Progenitor cell of endocrine pancreas (in vitro differentiated cells): ENCODE results near the gene FAM50B. TPM values are rescaled to one million over a fixed set of nuclear protein-coding genes. Genes with fewer than 3 reads are reported as not detected.

Experiments used
- DNase-seq: peaks from one replicate; pipeline ENCODE4 v3.0.0; 2021; ENCODE audit warnings: low spot score; ENCODE audit not compliant: unreplicated experiment
- H3K27ac Mint-ChIP-seq: 2 replicates; pipeline ENCODE4 v1.8.0; 2021; ENCODE audit warnings: mild to moderate bottlenecking, moderate library complexity, mixed read lengths
- H3K27me3 Mint-ChIP-seq: 2 replicates; pipeline ENCODE4 v1.8.0; 2021; ENCODE audit warnings: mixed read lengths
- H3K36me3 Mint-ChIP-seq: 2 replicates; pipeline ENCODE4 v1.8.0; 2022; ENCODE audit warnings: mixed read lengths; ENCODE audit not compliant: insufficient read depth
- H3K4me1 Mint-ChIP-seq: 2 replicates; pipeline ENCODE4 v1.8.0; 2021; ENCODE audit warnings: low read depth, mixed read lengths
- H3K4me3 Mint-ChIP-seq: 2 replicates; pipeline ENCODE4 v1.8.0; 2021; ENCODE audit warnings: low read depth, mild to moderate bottlenecking, moderate library complexity, mixed read lengths
- H3K9me3 Mint-ChIP-seq: 2 replicates; pipeline ENCODE4 v1.8.0; 2021; ENCODE audit warnings: low read depth, mixed read lengths
- total RNA-seq: library from RNA; stranded (reverse); gene quantifications from 2 replicates; pipeline ENCODE4 v1.2.1, GENCODE V29; 2021
- TF ChIP-seq, protein P1 (sequence below): fragments of 200-600 bp; sonication (generic); IDR thresholded peaks from one replicate; pipeline ENCODE4 v1.5.0; 2021; ENCODE audit warnings: antibody characterized with exemption, mild to moderate bottlenecking; ENCODE audit not compliant: unreplicated experiment

The FAM50B gene
- total RNA-seq, 1 donor from 2014 or later, result 2.8 TPM

GRCh38 chr6:3836566-3836965 lies 12.6 kb upstream of the FAM50B start:
- Mint-ChIP-seq H3K4me3 (no peak overlapping the region), H3K27ac (no peak overlapping the region), H3K36me3 (no peaks in the 10 kb centered on the region), H3K4me1 (peaks cover 2% of the 10 kb centered on the region), H3K27me3 (no peaks in the 10 kb centered on the region), H3K9me3 (no peaks in the 10 kb centered on the region)
- no peak for DNase-seq
- TF ChIP-seq, protein P1, sequence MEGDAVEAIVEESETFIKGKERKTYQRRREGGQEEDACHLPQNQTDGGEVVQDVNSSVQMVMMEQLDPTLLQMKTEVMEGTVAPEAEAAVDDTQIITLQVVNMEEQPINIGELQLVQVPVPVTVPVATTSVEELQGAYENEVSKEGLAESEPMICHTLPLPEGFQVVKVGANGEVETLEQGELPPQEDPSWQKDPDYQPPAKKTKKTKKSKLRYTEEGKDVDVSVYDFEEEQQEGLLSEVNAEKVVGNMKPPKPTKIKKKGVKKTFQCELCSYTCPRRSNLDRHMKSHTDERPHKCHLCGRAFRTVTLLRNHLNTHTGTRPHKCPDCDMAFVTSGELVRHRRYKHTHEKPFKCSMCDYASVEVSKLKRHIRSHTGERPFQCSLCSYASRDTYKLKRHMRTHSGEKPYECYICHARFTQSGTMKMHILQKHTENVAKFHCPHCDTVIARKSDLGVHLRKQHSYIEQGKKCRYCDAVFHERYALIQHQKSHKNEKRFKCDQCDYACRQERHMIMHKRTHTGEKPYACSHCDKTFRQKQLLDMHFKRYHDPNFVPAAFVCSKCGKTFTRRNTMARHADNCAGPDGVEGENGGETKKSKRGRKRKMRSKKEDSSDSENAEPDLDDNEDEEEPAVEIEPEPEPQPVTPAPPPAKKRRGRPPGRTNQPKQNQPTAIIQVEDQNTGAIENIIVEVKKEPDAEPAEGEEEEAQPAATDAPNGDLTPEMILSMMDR, result no peak

DNA sequence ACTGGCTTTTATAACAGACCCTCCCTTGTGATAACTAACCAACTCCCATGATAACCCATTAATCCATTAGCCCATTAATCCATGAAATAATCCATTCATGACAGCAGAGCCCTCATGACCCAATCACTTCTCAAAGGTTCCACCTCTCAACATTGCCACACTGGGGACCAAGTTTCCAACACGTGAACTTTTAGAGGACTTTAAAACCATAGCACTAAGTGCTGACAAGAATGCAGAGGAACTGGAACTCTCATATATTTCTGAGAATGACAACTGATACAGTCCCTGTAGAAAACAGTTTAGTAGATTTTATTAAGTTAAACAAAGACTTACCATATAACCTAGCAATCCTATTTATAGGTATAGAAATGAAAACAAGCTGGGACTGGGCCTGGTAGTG lies 11.4 kb upstream of the FAM50B start:
- Mint-ChIP-seq H3K27ac (no peak overlapping the region), H3K4me3 (no peak overlapping the region), H3K36me3 (no peaks in the 10 kb centered on the region), H3K27me3 (peaks cover 4% of the 10 kb centered on the region), H3K9me3 (no peaks in the 10 kb centered on the region), H3K4me1 (peaks cover 2% of the 10 kb centered on the region)
- no peak for DNase-seq
- TF ChIP-seq, protein P1, result no peak

- Mint-ChIP-seq H3K9me3 (no peaks in the 10 kb centered on the region), H3K27me3 (peaks cover 4% of the 10 kb centered on the region), H3K4me1 (peaks cover 2% of the 10 kb centered on the region), H3K4me3 (no peak overlapping the region), H3K27ac (no peak overlapping the region), H3K36me3 (no peaks in the 10 kb centered on the region)
- TF ChIP-seq, protein P1, result no peak
- no peak for DNase-seq
These were observed 9.9 kb upstream of the FAM50B start for GRCh38 chr6:3838992-3839867.

DNA sequence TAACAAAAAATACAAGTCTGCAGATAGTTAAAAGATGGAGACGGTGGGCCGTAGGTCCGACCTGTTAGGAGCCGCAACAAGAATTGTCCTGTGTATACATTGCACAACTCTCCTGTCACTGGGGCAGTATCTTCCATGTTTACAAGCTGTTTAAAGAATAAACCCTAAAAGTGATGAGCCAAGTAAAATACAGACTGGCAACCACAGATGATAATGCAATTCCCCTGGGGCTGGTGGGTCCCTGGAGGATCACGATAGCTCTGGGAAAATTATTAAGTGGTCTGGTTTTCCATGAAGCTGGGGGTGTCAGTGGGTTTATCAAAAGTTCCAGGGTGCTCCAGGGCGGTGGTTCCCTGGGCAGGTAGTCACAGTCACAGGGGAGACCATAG lies 8.1 kb upstream of the FAM50B start:
- TF ChIP-seq, protein P1, result no peak
- H3K4me1 Mint-ChIP-seq, result no peaks in the 10 kb centered on the region
- H3K4me3 Mint-ChIP-seq, result no peak overlapping the region
- no peak for DNase-seq
- peaks cover 4% of the 10 kb centered on the region for H3K27me3 Mint-ChIP-seq
- H3K27ac Mint-ChIP-seq, result no peak overlapping the region
- H3K36me3 Mint-ChIP-seq, result no peaks in the 10 kb centered on the region
- no peaks in the 10 kb centered on the region for H3K9me3 Mint-ChIP-seq

DNA sequence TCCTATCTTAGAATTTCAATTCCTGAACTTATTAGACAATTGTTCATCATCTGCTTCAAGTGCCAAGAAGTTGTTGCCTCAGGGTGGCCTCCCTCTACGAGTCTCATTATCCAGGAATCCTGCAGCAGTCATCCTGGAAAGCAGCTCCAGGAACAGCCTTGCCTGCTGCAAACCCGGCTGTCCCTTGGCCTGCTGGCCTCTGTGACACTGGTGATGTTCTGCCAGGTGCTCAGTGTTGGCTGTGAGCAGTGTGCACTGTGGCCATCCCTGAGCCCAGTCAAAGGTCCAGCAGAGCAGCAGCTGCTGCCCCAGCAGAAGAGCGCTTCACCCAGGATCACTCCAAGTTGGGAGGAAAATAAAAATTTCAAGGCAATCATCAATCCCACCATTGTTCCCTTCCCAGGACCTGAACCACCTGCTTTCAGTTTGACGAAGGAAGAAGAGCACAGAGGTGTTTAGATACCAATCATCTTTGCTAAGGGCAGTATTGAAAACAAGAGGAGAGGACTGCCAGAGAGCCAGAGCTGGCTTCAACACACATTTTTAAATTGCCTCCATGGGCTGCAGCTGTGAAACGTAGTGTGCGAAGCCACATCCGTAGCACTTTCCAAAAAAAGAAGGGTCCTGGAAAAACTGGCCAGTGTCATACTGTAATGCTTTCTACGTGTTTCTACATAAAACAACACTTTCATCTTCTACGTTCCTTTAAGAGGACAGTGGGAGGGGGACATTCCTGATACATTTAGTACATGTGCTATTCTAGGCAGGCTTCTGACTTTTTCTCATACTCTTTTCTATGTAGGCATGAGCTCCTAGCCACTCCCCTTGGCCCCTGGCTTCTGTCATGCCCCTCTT lies 7.2 kb upstream of the FAM50B start:
- DNase-seq, result no peak
- TF ChIP-seq, protein P1, result no peak
- H3K4me1 Mint-ChIP-seq, result peaks cover 5% of the 10 kb centered on the region
- H3K27me3 Mint-ChIP-seq, result peaks cover 4% of the 10 kb centered on the region
- no peak overlapping the region for H3K27ac Mint-ChIP-seq
- H3K9me3 Mint-ChIP-seq, result no peaks in the 10 kb centered on the region
- no peak overlapping the region for H3K4me3 Mint-ChIP-seq
- no peaks in the 10 kb centered on the region for H3K36me3 Mint-ChIP-seq
